A549 (cell line): ENCODE measurements around the gene SLC19A1.

Source experiments
- CTCF ChIP-seq: fragments of >200 bp; sonication (Bioruptor Twin); formaldehyde crosslinking; IDR thresholded peaks from 3 replicates; pipeline ENCODE4 v1.5.1; 2016
- JUN ChIP-seq, 2 experiments: fragments of >200 bp; sonication (Bioruptor Twin); formaldehyde crosslinking; IDR thresholded peaks; 2 replicates in 1 of 2; 3 replicates in 1 of 2; pipeline ENCODE4 v1.6.1; 2016 to 2017
- MYC ChIP-seq: IDR thresholded peaks from 2 replicates; pipeline ENCODE4 v1.6.1; 2012; ENCODE audit warnings: mild to moderate bottlenecking, inconsistent platforms, low read length, improper control_type of control experiment, borderline replicate concordance
- USF2 ChIP-seq: fragments of 450-650 bp; IDR thresholded peaks from 2 replicates; pipeline ENCODE4 v1.6.1; 2014; ENCODE audit warnings: antibody characterized with exemption

DNA sequence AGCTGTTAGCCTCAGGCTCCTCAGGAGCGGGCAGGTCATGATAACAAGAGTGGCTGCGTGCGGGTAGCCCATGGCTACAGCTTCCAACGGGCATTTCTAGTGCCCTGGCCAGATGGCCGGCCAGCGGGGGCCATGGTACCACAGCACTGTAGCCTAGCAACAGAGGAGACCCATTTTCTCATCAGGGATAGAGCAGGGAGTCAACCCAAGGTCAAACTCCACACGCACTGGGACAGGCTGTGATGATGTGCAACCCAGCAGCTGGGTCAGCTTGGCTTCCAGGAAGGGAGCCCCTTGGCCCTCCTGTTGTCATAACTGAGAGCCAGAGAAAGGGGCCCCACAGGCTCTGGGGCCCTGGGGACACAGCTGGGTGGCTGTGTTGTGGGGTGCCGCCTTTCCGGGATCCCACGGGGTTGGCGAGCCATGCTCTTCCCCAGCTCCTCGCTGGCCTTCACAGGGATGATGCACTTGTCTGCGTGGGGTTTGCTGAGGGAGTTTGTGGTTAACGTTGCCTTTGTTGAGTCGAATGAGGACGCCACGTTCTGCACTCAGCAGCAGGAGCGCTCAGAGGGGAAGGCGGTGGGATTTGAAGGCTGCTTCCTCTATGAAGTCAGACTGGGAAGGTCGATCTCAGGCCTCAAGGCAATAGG is 91.0 kb downstream of the SLC19A1 start:
- TF ChIP-seq CTCF (no peak), USF2 (no peak), JUN (IDR thresholded peaks at IDR 0.05) (no peak), MYC (no peak)
